NCI-H82 (cell line): Measurements from ENCODE around the gene TMEM190.
"Not testable (repeated sequence)": the region's sequence is repeated elsewhere in the genome, so short reads cannot be mapped to it uniquely, and the experiment has no call there.

Experiments used
- DNase-seq: peaks from one replicate; lab custom pipeline; 2025; lab: John Stamatoyannopoulos, UW

Gene TMEM190

DNA sequence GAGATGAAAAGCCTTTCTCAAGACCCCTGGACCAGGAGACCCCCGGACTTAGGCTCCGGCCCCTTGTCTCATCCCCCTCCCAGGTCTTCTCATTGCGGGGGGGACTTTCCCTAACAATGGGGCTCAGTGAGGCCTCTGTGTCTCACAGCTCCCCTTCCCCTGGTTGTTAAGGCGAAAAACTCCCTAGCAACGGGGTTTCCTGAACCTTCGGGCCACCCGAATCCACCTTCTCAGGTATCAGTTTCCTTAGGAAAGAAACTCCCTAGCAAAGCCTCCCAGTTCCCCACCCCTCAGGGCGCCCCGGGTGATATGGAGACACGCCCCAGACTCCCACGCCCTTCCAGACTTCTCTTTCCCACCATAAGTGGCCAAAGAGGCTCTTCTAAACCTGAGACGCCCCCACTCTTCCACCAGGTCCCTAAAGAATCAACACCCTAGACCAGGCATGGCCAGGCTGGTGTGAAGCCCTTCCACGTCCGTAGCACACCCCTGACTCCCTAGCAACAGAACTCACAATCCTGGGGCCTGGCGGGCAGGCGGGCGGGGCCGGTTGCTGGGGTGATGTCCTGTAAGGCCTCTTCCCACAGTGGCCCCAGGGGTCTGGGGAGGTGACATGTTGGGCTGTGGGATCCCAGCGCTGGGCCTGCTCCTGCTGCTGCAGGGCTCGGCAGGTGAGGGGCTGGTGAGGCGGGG, at the start of gene TMEM190:
TSS of gene TMEM190 (plus strand) at position 586 of the 693 bp plus-strand sequence. CDS start at position 614, 28 bp downstream.
- no peak for DNase-seq

DNA sequence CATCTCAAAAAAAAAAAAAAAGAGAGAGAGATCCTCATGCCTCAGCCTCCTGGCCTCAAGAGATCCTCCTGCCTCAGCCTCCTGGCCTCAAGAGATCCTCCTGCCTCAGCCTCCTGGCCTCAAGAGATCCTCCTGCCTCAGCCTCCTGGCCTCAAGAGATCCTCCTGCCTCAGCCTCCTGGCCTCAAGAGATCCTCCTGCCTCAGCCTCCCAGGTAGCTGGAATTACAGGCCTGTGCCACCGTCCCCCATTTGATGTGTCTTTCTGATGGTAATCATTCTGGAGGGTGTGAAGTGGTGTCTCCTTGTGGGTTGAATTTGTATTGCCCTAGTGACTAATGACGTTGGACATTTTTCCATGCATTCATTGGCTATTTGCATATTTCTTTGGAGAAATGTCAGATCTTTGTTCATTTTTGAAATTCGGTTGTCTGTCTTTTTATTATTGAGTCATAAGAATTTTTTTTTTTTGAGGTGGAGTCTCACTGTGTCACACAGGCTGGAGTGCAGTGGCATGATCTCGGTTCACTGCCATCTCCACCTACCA, 47.8 kb upstream of the TMEM190 start:
- DNase-seq = peak; percentile 33

DNA sequence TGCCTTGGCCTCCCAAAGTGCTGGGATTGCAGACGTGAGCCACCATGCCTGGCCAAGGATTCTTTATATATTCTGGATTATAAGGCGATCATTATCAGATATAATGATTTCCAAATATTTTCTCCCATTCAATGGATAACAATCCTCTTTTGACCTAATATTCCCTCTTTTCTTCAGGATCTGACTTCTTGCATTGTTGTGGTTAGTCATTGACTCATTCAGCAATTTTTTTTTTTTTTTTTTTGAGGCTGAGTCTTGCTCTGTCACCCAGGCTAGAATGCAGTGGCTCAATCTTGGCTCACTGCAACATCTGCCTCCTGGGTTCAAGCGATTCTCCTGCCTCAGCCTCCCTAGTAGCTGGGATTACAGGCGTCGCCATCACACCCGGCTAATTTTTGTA, 46.8 kb upstream of the TMEM190 start:
- DNase-seq = not testable (repeated sequence)

DNA sequence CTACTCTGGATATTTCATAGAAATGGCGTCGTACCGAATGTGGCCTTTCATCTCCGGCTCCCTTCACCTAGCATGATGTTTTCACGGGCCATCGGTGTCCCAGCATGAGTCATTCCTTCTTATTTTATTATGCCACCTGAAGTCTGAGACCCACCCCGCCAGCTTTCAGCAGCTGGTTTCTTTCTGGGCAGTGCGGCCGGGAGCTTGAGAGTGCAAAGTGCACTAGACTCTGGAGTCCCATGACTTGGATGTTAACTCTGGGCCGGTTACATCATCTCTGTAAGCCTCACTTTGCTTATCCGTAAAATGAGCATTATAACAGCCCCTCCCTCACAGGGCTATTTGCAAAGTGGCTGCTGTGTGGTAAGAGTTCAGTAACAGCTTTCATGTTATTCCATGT, 42.8 kb upstream of the TMEM190 start:
- DNase-seq = no peak

DNA sequence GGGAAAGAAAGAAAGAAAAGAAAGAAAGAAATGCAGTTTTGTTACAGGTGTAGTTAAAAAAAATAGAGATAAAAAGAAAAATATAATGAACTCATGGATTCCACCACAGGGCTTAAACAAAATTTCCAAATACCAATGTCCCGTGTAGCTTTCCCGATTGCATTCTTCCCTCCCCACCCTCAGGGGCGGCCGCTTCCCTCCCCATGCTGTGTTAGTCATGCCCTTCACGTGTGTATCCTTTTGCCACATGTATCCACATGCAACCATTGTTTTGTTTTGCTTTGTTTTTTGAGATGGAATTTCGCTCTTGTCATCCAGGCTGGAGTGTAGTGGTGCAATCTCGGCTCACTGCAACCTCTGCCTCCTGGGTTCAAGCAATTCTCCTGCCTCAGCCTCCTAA, 40.5 kb upstream of the TMEM190 start:
- DNase-seq = no peak

DNA sequence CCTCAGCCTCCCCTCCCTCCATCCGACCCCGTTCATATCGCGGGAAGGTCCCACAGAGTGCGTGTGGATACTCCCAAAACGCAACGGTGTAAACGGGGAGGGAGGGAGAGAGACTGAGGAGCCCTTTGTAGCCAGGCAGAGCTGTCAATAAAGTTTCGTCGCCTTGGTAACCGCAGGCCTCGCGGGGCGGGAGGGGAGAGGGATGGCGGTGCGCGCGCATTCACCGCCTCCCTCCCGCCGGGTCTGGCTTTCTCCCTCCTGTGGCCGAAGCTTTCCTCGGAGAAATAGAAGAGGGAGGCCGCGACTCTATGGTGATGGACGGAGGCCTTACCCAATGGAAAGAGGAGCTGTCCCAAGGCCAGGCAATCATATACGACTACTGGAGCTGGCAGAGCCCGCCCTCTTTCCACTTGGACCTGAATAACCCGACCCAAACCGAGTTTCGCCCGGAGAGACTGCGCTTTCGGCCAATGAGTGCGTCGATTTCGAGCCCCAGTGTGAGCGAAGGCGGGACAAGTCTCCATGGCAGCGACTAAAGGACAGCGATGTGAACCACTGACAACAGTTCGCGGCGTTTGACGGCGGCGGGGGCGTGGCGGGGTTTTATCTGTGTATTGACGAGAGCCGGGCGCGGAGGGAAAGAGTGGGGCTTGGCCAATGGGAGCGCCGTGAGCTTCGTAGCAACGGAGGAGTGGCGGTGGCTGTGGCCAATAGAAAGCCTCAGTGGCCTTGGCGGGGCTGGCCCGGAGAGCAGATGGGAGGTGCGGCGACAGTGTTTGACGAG, 37.3 kb upstream of the TMEM190 start, which contains the start of gene KMT5C:
TSS of gene KMT5C (plus strand) at position 772 of the 784 bp plus-strand sequence. CDS start 2,061 bp downstream, outside the sequence.
- peak; percentile 100 for DNase-seq

DNA sequence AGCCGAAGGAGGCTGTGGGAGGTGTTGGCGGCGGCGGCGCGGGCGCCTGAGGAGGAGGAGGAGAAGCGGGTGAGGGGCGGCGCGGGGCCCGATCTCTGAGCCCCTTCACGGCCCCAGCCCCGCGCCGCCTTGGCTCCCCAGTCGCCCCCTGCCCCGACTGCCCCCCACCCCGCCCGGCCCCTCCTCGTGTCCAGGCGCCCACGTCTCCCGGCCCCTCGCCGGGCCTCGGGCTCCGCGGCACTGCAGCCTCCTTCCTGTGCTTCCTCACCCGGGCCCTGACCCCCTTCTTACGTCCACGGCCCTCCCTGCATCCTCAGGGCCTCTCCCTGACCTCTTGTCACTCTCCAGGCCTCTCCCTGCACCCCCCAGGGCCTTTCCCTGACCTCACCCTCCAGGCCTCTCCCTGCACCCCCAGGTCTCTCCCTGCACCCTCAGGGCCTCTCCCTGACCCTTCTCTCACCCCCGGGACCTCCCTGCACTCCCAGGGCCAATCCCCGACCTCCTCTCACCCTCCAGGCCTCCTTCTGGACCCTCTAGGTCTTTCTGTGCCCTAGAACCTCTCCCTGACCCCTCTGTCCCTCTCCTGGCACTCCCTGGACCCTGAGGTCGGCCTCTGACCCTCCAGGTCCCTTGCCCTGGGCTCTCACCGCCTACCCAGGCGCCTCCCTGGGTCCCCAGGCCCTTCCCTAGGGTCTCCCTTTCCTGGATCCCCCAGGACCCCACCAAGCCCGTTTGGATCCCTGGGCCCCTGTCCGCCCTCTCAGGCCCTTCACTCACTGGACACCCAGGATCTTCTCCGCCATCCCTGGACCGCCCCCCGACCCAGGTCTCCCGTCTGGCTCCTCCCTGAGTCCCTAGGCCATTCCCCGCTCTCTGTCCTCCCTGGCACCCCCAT, 36.5 kb upstream of the TMEM190 start:
- DNase-seq = no peak

DNA sequence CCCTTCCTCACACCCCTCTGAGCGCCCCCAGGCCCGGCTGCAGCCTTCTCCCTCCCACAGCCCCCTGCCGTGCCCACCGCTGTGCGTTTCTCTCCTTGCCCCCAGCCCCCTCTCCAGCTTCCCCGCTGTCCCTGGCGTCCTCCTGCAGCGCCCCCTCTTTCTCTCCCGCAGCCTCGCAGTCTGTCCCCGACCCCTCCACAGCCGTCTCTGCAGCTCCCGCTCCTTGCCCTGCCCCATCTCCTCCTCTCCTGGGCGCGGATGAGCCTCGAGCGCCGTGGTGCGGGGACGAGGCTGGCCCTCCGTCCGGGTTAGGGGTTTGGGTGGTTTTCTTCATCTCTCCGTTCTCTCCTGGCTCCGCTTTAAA, 35.9 kb upstream of the TMEM190 start:
- peak; percentile 74 for DNase-seq

DNA sequence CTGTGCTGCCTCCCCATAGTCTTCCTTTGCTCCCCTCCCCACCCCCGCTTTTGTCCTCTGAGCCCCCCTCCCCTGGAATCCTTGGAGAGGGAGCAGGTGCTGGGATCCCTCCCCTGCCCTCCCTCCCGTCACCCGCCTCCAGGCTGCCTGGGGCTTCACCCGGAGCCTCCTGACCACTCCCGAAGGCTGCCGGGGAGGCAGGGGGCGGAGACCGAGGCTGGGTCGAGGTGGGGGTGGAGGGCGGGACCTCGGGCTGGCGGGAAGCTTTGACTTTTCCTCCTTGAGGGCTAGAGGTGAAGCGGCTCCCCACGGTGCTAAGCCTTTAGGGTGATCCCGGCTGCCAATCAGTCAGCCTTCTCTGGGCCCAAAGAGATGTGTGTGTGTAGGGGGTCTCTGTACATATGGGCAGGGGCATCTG, 35.4 kb upstream of the TMEM190 start:
- DNase-seq = peak; percentile 94

DNA sequence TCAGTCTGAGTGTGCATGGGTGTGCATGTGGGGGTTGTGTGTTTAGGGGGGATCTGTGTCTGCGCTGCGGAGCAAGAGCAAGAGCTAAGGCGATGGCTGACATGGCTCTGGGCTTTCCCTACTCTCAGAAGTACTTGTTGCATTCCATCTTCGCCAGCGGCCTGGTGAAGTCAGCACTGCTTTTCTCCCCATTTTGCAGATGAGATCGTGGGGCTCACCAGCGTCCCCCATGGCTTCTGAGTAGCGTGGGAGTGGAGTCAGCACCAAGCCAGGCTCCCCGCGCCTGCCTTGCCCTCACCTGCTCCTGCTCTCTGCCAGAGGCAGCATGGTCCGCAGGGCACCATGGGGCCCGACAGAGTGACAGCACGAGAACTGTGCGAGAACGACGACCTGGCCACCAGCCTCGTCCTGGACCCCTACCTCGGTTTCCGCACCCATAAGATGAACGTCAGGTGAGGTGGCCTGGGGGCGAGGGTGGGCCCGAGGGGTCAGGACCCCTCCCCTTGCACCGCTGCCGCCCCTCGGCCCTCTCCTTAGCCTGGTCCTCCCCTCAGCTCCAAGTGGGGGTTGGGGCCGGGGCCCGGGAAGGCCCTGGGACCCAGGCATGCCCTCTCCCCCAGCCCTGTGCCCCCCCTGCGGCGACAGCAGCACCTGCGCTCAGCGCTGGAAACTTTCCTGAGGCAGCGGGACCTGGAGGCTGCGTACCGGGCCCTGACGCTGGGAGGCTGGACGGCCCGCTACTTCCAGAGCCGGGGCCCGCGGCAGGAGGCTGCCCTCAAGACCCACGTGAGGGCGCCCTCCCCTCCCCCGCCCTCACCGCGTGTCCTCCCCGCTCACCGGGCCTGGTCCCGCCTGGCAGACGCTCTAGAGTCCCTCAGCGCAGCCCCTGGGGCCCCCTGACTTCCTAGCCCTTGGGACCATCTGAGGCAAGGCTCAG, 34.8 kb upstream of the TMEM190 start:
- DNase-seq = no peak

DNA sequence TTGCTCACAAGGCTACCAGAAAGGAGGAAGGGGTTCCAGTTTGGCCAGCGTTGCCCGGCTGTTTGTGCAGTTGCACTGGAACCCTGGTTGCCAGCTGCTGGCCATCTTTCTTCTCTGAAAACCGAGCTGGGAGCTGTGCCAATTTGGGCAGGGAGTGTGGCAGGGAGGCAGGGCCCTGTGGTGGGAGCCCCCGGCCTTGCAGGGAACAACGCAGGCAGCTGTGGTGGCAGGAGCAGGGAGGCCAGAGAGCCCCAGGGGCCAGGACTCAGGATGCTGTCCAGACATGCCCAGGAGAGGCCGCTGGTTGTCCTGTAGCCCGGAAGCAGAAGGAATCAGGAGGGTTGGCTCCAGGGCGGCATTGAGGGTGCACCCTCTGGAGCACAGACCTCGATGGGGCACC, 32.2 kb upstream of the TMEM190 start:
- no peak for DNase-seq

DNA sequence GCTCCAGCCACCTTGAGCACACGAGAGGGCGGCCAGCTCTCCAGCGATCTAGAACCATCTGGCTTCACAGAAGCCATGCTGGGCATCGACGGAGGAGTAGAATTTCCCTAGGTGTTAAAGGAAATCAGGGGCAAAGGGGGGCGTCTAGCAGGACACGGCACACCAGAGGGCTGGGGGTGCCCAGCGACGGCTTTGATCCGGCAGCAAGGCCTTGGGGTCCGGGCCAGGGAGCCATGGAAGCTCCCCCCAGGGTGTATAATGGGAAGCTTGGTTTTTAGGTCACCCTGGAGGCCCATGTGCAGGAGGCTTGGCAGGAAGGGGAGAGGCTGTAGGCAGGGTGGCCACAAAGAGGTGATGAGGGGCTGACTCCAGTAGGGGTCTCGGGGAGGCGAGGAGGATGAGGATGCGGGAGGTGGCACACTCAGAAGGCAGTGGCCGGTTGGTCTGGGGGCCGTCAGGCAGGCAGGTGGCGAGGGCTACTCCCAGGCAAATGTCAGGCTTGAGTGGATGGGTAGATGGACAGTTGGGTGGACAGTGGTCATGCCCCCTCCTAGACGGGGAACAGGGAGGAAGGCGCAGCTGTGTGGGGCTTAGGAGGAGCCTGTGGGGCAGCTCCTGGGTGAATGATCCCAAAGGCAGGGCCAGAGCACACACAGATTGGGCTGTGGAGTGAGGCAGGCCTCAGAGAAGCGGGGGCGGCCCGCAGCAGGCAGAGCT, 31.4 kb upstream of the TMEM190 start:
- DNase-seq = no peak

DNA sequence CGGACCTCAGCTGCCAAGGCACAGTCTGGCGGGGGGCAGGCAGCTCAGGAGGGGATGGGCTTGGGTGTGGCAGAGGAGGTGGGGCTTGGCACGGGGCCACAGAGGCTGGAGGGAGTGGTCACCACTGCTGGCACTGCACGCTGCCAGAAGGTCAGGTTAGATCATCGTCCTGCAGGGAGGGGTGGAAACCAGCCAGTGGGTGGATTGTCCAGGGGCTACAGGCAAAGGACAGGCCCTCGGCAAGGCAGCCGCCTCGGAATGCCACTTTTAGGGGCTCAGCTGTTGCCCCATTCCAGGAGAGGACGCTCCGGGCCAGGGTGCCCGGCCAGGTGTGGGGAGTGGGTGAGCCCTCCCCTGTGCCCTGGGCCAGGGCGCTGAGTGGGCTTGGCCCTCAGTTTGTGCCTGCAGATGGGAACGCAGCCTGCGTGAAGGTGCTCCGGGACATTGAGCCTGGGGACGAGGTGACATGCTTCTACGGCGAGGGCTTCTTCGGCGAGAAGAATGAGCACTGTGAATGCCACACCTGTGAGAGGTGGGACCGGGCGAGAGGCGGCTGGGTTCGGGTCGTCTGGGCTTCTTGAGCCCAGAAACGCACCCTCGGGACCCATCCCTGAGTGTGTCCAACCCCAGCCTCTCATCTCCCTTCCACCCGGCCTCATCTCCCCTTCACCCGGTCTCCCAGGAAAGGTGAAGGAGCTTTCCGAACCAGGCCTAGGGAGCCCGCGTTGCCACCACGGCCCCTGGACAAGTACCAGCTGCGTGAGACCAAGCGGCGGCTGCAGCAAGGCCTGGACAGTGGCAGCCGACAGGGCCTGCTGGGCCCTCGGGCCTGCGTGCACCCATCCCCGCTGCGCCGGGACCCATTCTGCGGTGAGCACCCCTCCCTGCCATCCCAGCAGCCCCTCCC, 30.6 kb upstream of the TMEM190 start:
- no peak for DNase-seq

DNA sequence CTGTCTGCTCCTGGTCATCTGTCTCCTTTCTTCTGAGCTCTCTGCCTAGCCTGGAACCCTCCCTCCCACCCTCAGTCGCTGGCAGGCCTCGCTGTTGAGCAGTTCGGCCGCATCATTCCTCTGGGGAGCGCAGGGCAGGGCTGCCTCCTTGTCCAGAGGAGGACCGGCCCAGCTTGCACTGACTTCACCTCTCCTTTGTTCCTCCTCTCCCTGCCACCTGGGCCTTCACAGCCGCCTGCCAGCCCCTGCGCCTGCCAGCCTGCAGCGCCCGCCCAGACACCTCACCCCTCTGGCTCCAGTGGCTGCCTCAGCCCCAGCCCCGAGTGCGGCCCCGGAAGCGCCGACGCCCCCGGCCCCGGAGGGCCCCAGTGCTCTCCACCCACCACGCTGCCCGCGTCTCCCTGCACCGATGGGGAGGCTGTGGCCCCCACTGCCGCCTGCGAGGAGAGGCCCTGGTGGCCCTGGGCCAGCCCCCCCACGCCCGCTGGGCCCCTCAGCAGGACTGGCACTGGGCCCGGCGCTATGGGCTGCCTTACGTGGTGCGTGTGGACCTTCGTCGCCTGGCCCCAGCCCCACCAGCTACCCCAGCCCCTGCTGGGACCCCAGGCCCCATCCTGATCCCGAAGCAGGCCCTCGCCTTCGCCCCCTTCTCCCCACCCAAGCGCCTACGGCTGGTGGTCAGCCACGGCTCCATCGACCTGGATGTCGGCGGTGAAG, 29.7 kb upstream of the TMEM190 start:
- no peak for DNase-seq

DNA sequence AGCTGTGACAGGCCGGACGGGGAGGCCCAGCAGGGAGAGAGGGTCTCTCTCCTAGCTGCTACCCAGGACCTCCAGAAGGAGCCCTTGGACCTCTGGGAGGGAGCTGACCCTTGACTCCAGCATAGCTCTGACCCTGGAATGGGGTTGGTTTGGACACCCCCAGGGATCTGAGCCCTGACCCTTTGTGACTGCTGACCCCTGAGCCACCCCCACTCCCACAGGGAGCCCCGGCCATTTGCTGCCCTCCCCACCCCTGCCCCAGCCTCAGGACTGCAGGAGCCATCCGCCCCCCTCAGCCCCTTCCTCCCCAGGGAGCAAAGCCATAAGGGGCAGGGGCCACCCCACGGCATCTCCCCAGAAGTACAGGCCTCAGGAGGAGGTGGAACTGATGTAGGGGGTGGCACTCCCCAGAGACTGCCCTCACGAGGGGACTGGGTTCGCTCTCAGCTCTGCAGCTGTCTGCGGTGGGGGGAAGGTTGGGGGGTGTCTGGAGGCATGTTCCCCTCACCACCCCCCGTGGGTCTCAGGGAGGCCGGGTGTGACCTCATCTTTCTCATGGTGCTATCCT, 29.1 kb upstream of the TMEM190 start:
- no peak for DNase-seq

DNA sequence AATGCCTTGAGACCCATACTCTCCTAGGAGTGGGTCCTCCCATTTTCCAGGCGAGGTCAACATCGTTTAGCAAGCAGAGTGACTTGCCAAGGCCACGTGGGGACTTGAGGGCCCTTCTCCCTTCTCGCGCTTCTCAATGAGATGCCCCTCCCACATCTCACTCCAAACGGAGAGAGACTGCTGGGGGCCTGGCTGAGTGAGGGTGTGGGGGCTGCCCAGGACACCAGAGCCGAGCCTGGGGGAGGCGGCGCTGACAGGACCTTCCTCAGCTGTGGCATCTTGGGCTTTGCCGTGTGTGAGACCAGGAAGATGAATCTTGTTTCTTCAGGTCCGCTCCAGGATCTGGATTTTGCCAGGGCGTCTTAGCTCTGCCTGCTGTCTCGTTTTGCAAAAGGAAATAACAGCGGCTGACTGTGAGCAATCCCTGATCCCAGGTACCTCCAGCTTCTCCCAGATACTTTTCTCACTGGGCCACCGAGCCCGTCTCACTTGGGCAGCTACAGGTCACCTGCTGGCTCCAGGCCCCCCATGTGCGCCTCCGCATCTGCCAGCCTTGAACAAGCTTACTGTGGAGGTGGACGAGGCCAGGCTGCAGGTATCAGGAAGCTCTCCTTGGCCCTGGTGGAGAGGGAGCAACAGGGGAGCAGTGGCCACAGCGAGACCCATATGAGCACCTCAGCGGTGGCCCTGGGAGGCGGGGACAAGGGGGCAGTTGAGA, 28.1 kb upstream of the TMEM190 start:
- peak; percentile 25 for DNase-seq

DNA sequence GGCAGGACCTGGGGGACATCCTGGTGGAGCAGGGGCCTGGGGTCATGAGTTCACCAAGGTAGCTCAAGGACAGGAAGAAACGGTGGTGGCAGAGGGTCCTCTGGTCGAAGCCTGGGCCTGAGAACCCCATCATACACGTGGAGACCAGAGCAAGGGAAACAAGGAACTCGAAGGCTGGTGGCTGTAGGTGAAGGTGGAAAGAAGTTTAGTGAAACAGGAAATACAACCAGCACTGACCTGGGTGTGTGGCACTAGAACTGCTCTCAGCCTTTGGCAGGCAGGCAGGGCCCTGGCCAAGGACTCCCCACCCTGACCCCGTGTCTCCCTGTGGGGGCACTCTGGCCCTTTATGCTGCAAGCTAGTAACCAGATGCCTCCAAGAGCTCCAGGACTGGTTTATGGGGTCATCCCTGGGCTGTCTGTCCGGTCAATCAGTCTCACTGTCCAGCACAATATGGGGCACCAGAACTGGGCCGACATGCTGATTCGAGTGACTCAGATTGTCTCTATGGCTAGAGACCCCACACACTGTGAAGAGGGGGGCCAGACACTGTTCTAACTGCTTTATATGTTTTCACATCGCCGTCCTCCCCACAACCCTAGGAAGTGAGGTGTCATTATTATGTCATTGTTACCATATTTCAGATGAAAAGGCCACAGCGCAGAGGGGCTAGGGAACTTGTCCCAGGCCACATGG, 25.9 kb upstream of the TMEM190 start:
- DNase-seq = no peak
